IMR-90 (cell line): ENCODE data around the gene PRCD. TPM values are rescaled to one million over a fixed set of nuclear protein-coding genes. Genes with fewer than 3 reads are reported as not detected.

Source experiments
- ATAC-seq: fragments of 200-7000 bp; cut with Tn5 transposase; 2 replicates; pipeline ENCODE4 v1.9.1; 2020; ENCODE audit warnings: low read depth, mild to moderate bottlenecking, moderate library complexity
- BruUV-seq: library from RNA; stranded (reverse); fragments of 400-500 nt; replicated peaks from 2 replicates; lab custom pipeline; 2021; lab: Mats Ljungman, UMichigan
- CTCF ChIA-PET: fragments of 300-600 bp; formaldehyde crosslinking; extraction: SDS; loops from one replicate; lab custom pipeline; 2021; ENCODE audit warnings: antibody characterized with exemption; lab: Yijun Ruan, JAX
- POLR2A ChIA-PET: fragments of 300-600 bp; sonication (Branson Sonifier 250); formaldehyde crosslinking; loops from one replicate; lab custom pipeline; 2022; ENCODE audit warnings: antibody characterized with exemption; ENCODE audit not compliant: unreplicated experiment; lab: Charles Lee
- DNase-seq: peaks from one replicate; pipeline ENCODE4 v3.0.0; 2013
- H2AFZ ChIP-seq: replicated peaks from 2 replicates; pipeline ENCODE3; 2013; ENCODE audit warnings: low read length, mild to moderate bottlenecking; ENCODE audit not compliant: poor library complexity
- H2AK5ac ChIP-seq: 2 replicates; pipeline ENCODE4 v1.6.1; 2013; ENCODE audit warnings: low read depth, low read length, inconsistent platforms
- H2AK9ac ChIP-seq: replicated peaks from 2 replicates; pipeline ENCODE3; 2013; ENCODE audit warnings: mild to moderate bottlenecking, low read depth, low read length, moderate library complexity; ENCODE audit not compliant: poor library complexity
- H2BK120ac ChIP-seq: 2 replicates; pipeline ENCODE4 v1.6.1; 2013; ENCODE audit warnings: low read depth, low read length, inconsistent platforms
- H2BK15ac ChIP-seq: 3 replicates; pipeline ENCODE4 v1.6.1; 2013; ENCODE audit warnings: low read depth, low read length, inconsistent platforms
- H2BK20ac ChIP-seq: 2 replicates; pipeline ENCODE4 v1.6.1; 2013; ENCODE audit warnings: low read depth, mild to moderate bottlenecking, inconsistent platforms, low read length, moderate library complexity
- H2BK5ac ChIP-seq: 2 replicates; pipeline ENCODE4 v1.6.1; 2013; ENCODE audit warnings: mild to moderate bottlenecking, low read depth, low read length, inconsistent platforms; ENCODE audit not compliant: poor library complexity, severe bottlenecking
- H3K14ac ChIP-seq: replicated peaks from 2 replicates; pipeline ENCODE4 v1.6.1; 2013; ENCODE audit warnings: low read depth, low read length, inconsistent platforms
- H3K18ac ChIP-seq: 2 replicates; pipeline ENCODE4 v1.6.1; 2013; ENCODE audit warnings: low read depth, low read length, control low read depth
- H3K23ac ChIP-seq: 2 replicates; pipeline ENCODE4 v1.6.1; 2013; ENCODE audit warnings: low read depth, low read length, inconsistent platforms
- H3K27ac ChIP-seq: 2 replicates; pipeline ENCODE4 v1.5.1; 2013; ENCODE audit warnings: mild to moderate bottlenecking, control low read depth, low read length; ENCODE audit not compliant: insufficient read depth
- H3K27me3 ChIP-seq: 2 replicates; pipeline ENCODE4 v1.6.1; 2013; ENCODE audit warnings: low read length; ENCODE audit not compliant: control insufficient read depth, insufficient read depth
- H3K36me3 ChIP-seq: 2 replicates; pipeline ENCODE4 v1.6.1; 2013; ENCODE audit warnings: low read length, mixed read lengths; ENCODE audit not compliant: control insufficient read depth, insufficient read depth
- H3K4ac ChIP-seq: 2 replicates; pipeline ENCODE4 v1.6.1; 2013; ENCODE audit warnings: low read depth, low read length, inconsistent platforms
- H3K4me1 ChIP-seq: 2 replicates; pipeline ENCODE4 v1.6.1; 2013; ENCODE audit warnings: low read length, mixed read lengths; ENCODE audit not compliant: control insufficient read depth, insufficient read depth
- H3K4me2 ChIP-seq: 2 replicates; pipeline ENCODE4 v1.6.1; 2013; ENCODE audit warnings: low read depth, mild to moderate bottlenecking, control low read depth, low read length, moderate library complexity
- H3K4me3 ChIP-seq: 2 replicates; pipeline ENCODE4 v1.5.1; 2013; ENCODE audit warnings: low read depth, mild to moderate bottlenecking, control low read depth, low read length, moderate library complexity; ENCODE audit not compliant: insufficient read depth
- H3K56ac ChIP-seq: 2 replicates; pipeline ENCODE4 v1.6.1; 2013; ENCODE audit warnings: low read length, inconsistent platforms; ENCODE audit not compliant: insufficient read depth; ENCODE audit errors: extremely low read depth
- H3K79me1 ChIP-seq, 2 experiments: 2 replicates each; pipeline ENCODE4 v1.6.1; 2013; ENCODE audit warnings: low read length in 2 of 2, inconsistent platforms in 1 of 2, low read depth in 1 of 2
- H3K9ac ChIP-seq: 2 replicates; pipeline ENCODE4 v1.6.1; 2013; ENCODE audit warnings: low read depth, low read length, control low read depth
- H3K9me1 ChIP-seq: 2 replicates; pipeline ENCODE4 v1.6.1; 2013; ENCODE audit warnings: low read length, inconsistent platforms; ENCODE audit not compliant: insufficient read depth
- H3K9me3 ChIP-seq: 2 replicates; pipeline ENCODE4 v1.6.1; 2013; ENCODE audit warnings: low read length; ENCODE audit not compliant: control insufficient read depth, insufficient read depth
- H4K20me1 ChIP-seq: 2 replicates; pipeline ENCODE4 v1.6.1; 2013; ENCODE audit warnings: low read length, inconsistent platforms; ENCODE audit not compliant: insufficient read depth
- H4K5ac ChIP-seq: 2 replicates; pipeline ENCODE4 v1.6.1; 2013; ENCODE audit warnings: mild to moderate bottlenecking, low read depth, low read length, control low read depth
- H4K8ac ChIP-seq, 2 experiments: 2 replicates each; pipeline ENCODE4 v1.6.1; 2013; ENCODE audit warnings: low read depth in 2 of 2, low read length in 2 of 2, control low read depth in 1 of 2, inconsistent platforms in 1 of 2
- H4K91ac ChIP-seq: 2 replicates; pipeline ENCODE4 v1.6.1; 2013; ENCODE audit warnings: low read depth, low read length, inconsistent platforms; ENCODE audit not compliant: insufficient read depth
- BHLHE40 ChIP-seq: fragments of 150-350 bp; IDR thresholded peaks from 2 replicates; pipeline ENCODE4 v1.6.1; 2016; ENCODE audit warnings: mild to moderate bottlenecking, low read depth, low read length
- CEBPB ChIP-seq: IDR thresholded peaks from 2 replicates; pipeline ENCODE4 v1.6.1; 2012; ENCODE audit warnings: low read depth, low read length, improper control_type of control experiment
- CHD1 ChIP-seq: IDR thresholded peaks from 2 replicates; pipeline ENCODE4 v1.6.1; 2012; ENCODE audit warnings: low read depth, low read length, improper control_type of control experiment
- FOS ChIP-seq: fragments of 150-350 bp; IDR thresholded peaks from 2 replicates; pipeline ENCODE4 v1.6.1; 2016; ENCODE audit warnings: low read depth, low read length
- MAFK ChIP-seq: IDR thresholded peaks from 2 replicates; pipeline ENCODE4 v1.6.1; 2012; ENCODE audit warnings: low read depth, low read length, improper control_type of control experiment
- MAZ ChIP-seq: IDR thresholded peaks from 2 replicates; pipeline ENCODE4 v1.6.1; 2012; ENCODE audit warnings: low read depth, mild to moderate bottlenecking, low read length, improper control_type of control experiment, moderate library complexity, borderline replicate concordance
- MXI1 ChIP-seq: IDR thresholded peaks from 2 replicates; pipeline ENCODE4 v1.6.1; 2012; ENCODE audit warnings: low read depth, mild to moderate bottlenecking, low read length, moderate library complexity, borderline replicate concordance
- NFE2L2 ChIP-seq: fragments of 150-350 bp; IDR thresholded peaks from 2 replicates; pipeline ENCODE4 v1.6.1; 2016; ENCODE audit warnings: low read depth, mild to moderate bottlenecking, low read length
- POLR2A ChIP-seq: IDR thresholded peaks from 2 replicates; pipeline ENCODE4 v1.6.1; 2012; ENCODE audit warnings: mild to moderate bottlenecking, low read depth, low read length
- RAD21 ChIP-seq: IDR thresholded peaks from 2 replicates; pipeline ENCODE4 v1.6.1; 2012; ENCODE audit warnings: low read length, improper control_type of control experiment
- RCOR1 ChIP-seq: IDR thresholded peaks from 2 replicates; pipeline ENCODE4 v1.6.1; 2012; ENCODE audit warnings: mild to moderate bottlenecking, low read length, improper control_type of control experiment; ENCODE audit not compliant: insufficient replicate concordance
- RFX5 ChIP-seq: IDR thresholded peaks from 2 replicates; pipeline ENCODE4 v1.8.0; 2012; ENCODE audit warnings: low read depth, mild to moderate bottlenecking, low read length, moderate library complexity
- SMC3 ChIP-seq: fragments of 150-350 bp; IDR thresholded peaks from 2 replicates; pipeline ENCODE4 v1.6.1; 2016; ENCODE audit warnings: low read depth, mild to moderate bottlenecking, antibody characterized with exemption, low read length, moderate library complexity
- WGBS, 2 experiments: methylation state at CpG; one replicate each; pipeline versions ENCODE4 v1.1.5 to v1.1.7; 2013; ENCODE audit warnings: missing lambda C conversion rate in 2 of 2; ENCODE audit not compliant: insufficient read length in 1 of 2; ENCODE audit errors: extremely low coverage in 2 of 2; 5-methylcytosine and 5-hydroxymethylcytosine counted together
- dilution Hi-C: fragments of 300-500 bp; cut with HindIII; formaldehyde crosslinking; loops from one replicate; pipeline ENCODE4 v1.14.3; 2018; ENCODE audit warnings: low sequenced_read_pairs; ENCODE audit not compliant: unreplicated experiment
- in situ Hi-C: fragments of 300-500 bp; cut with MboI; formaldehyde crosslinking; loops from 3 replicates; pipeline ENCODE4 v1.14.3; 2019; ENCODE audit warnings: low sequenced_read_pairs, inconsistent platforms, mixed read lengths
- intact Hi-C: fragments of 100-400 bp; cut with micrococcal nuclease; formaldehyde crosslinking; loops from 2 replicates; pipeline ENCODE4 v1.10.0; 2022
- polyA plus RNA-seq, 3 experiments: library from polyadenylated mRNA; depleted of rRNA; stranded (reverse); fragments of >200 nt; gene quantifications; 2 replicates each; pipeline ENCODE4 v1.2.3, GENCODE V29; 2012; ENCODE audit warnings: low replicate concordance in 1 of 3
- total RNA-seq: library from RNA; depleted of rRNA; stranded (reverse); fragments of >200 nt; gene quantifications from 2 replicates; pipeline ENCODE4 v1.2.3, GENCODE V29; 2012
- TF ChIP-seq, protein P1 (sequence below): fragments of 150-350 bp; IDR thresholded peaks from 2 replicates; pipeline ENCODE4 v1.6.1; 2016; ENCODE audit warnings: low read depth, mild to moderate bottlenecking, low read length, moderate library complexity, borderline replicate concordance
- TF ChIP-seq, protein P2 (sequence below): conservative IDR thresholded peaks from 2 replicates; pipeline ENCODE4 v1.5.1; 2012; ENCODE audit warnings: mild to moderate bottlenecking, low read depth, low read length, improper control_type of control experiment
- TF ChIP-seq, protein P3 (sequence below): fragments of 150-350 bp; IDR thresholded peaks from 2 replicates; pipeline ENCODE4 v1.6.1; 2017; ENCODE audit warnings: mild to moderate bottlenecking, antibody characterized with exemption, low read length, low read depth

The PRCD gene
- total and polyA plus RNA-seq, 2 of the 4 experiments (the other 2 are of a cell fraction): 0.32 TPM; not detected in 1

DNA sequence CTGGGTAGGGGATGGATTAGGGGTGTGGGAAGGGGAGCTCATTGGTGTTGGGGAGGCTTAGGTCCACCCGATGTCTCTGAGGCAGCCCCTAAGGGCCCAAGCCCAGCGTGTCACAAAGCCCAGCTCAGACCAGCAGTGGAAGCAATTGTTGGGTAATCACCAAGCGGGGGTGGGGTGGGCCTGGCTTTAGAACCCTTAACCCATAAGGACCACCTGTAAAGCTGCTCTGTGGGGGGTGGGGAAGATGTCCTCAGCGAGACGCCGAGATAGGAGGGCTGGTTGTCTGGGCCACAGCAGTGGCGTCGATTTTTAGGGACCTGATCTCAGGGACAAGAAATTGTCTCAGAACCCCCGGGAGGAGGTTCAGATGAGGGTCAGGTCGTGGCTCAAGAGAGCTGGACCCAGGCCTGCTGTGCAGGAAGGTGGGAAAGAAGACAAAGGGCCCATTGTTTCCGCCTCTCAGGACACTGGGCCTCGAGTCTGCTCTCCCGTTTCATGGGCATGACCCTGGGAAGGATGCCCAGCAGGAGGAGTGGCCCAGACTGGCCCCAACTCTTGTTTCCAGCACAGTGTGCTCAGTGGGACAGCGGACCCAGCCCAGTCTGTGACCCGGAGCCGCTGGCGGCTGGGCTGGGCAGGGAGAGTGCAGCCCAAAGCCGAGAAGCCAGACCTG lies 29.9 kb downstream of the PRCD start:
- in situ Hi-C loops: no loop called here
- Histone ChIP-seq H3K23ac (no peak overlapping the region), H3K4me2 (no peak overlapping the region), H3K14ac (no peak overlapping the region), H3K56ac (no peak overlapping the region), H3K79me1 (peaks cover 7 to 22% of the 10 kb centered on the region in 2 experiments), H3K4me3 (no peak overlapping the region), H3K9ac (no peak overlapping the region), H3K27ac (no peak overlapping the region), H3K18ac (no peak overlapping the region), H2BK120ac (no peak overlapping the region), H4K91ac (no peak overlapping the region), H3K4me1 (no peaks in the 10 kb centered on the region), H4K5ac (no peak overlapping the region), H3K9me3 (peaks cover 6% of the 10 kb centered on the region), H2AK5ac (no peak overlapping the region), H2AK9ac (peak overlapping the region; percentile 18), H3K27me3 (no peaks in the 10 kb centered on the region), H2BK5ac (no peak overlapping the region), H2BK20ac (no peak overlapping the region), H4K20me1 (peaks cover 36% of the 10 kb centered on the region), H2AFZ (peak overlapping the region; percentile 44), H2BK15ac (no peak overlapping the region), H3K4ac (no peak overlapping the region), H3K36me3 (peaks cover 13% of the 10 kb centered on the region), H4K8ac (no peak overlapping the region), H3K9me1 (peaks cover 7% of the 10 kb centered on the region)
- ATAC-seq (no peak), DNase-seq (no peak)
- ChIA-PET POLR2A (interaction anchor here (0.6 kb wide), 1 partner anchor 8 kb away, joined by 6 read pairs; no protein-coding TSS in a partner anchor), CTCF (no interaction called here)
- no TSS peak for BruUV-seq
- intact Hi-C loops: no loop called here
- TF ChIP-seq, protein P1, sequence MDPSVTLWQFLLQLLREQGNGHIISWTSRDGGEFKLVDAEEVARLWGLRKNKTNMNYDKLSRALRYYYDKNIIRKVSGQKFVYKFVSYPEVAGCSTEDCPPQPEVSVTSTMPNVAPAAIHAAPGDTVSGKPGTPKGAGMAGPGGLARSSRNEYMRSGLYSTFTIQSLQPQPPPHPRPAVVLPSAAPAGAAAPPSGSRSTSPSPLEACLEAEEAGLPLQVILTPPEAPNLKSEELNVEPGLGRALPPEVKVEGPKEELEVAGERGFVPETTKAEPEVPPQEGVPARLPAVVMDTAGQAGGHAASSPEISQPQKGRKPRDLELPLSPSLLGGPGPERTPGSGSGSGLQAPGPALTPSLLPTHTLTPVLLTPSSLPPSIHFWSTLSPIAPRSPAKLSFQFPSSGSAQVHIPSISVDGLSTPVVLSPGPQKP: no peak
- TF ChIP-seq BHLHE40 (no peak), CEBPB (no peak), CHD1 (no peak), RCOR1 (no peak), RAD21 (no peak), FOS (no peak), NFE2L2 (no peak), RFX5 (no peak), SMC3 (no peak), POLR2A (no peak), MXI1 (no peak), MAFK (no peak), MAZ (no peak)
- TF ChIP-seq, protein P2, sequence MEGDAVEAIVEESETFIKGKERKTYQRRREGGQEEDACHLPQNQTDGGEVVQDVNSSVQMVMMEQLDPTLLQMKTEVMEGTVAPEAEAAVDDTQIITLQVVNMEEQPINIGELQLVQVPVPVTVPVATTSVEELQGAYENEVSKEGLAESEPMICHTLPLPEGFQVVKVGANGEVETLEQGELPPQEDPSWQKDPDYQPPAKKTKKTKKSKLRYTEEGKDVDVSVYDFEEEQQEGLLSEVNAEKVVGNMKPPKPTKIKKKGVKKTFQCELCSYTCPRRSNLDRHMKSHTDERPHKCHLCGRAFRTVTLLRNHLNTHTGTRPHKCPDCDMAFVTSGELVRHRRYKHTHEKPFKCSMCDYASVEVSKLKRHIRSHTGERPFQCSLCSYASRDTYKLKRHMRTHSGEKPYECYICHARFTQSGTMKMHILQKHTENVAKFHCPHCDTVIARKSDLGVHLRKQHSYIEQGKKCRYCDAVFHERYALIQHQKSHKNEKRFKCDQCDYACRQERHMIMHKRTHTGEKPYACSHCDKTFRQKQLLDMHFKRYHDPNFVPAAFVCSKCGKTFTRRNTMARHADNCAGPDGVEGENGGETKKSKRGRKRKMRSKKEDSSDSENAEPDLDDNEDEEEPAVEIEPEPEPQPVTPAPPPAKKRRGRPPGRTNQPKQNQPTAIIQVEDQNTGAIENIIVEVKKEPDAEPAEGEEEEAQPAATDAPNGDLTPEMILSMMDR: no peak
- TF ChIP-seq, protein P3, sequence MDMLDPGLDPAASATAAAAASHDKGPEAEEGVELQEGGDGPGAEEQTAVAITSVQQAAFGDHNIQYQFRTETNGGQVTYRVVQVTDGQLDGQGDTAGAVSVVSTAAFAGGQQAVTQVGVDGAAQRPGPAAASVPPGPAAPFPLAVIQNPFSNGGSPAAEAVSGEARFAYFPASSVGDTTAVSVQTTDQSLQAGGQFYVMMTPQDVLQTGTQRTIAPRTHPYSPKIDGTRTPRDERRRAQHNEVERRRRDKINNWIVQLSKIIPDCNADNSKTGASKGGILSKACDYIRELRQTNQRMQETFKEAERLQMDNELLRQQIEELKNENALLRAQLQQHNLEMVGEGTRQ: no peak
- dilution Hi-C loops: no loop called here
- 61% methylated on average over 10 of the region's 18 CpGs; no CpG with 5 or more reads in 1 of the 2 experiments for WGBS, 2 experiments
